Fibroblast of lung (primary cell): ENCODE measurements around the gene AP1S3.

Experiments used
- EZH2 ChIP-seq: IDR thresholded peaks from 2 replicates; pipeline ENCODE4 v1.5.1; 2012; ENCODE audit warnings: low read length, control low read depth, mild to moderate bottlenecking; ENCODE audit errors: missing control alignments
- TF ChIP-seq, protein P1 (sequence below), 2 donors: IDR thresholded peaks in 1 of 2; conservative IDR thresholded peaks in 1 of 2; 1 replicate in 1 of 2; 2 replicates in 1 of 2; pipeline ENCODE4 v1.5.1; 2011 to 2012; ENCODE audit warnings: low read length in 2 of 2, control low read depth in 1 of 2, inconsistent platforms in 1 of 2, low read depth in 1 of 2, mild to moderate bottlenecking in 1 of 2

DNA sequence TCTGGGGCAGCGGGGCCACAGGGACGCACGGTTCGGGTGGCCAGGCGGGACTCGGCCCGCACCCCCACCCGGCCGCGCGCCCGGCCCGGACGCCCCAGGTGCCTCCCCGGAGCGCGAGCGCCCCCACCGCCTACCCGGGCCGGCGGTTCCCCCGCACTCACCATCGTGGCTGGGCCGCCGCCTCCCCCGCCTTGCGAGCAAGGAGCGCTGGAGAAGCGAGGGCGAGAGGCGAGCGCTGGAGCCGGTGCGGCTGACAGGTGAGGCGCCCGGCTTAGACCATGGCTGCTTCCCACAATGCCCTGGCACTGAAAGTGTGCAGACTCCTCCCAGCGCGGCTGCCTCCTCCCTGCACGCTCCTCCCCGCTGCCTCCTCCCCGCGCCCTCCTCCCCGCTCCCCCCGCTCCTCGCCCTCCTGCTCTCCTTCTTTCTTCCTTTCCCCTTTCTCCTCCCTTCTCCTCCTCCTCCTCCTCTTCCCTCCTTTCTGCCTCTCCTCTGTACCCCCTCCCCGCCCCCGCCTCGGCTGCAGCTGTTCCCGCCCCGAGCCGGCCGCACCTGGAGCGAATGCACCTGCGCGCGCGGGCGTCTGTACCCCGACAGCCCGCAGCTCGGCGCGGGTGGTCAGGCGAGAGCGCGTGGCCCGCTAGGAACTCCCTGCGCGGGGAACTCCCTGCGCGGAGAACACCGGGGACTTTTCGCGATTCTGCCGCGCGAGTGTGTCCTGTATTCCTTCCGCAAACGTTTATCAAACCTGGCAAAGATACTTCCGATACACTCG, at the start of gene AP1S3:
- TF ChIP-seq, protein P1, sequence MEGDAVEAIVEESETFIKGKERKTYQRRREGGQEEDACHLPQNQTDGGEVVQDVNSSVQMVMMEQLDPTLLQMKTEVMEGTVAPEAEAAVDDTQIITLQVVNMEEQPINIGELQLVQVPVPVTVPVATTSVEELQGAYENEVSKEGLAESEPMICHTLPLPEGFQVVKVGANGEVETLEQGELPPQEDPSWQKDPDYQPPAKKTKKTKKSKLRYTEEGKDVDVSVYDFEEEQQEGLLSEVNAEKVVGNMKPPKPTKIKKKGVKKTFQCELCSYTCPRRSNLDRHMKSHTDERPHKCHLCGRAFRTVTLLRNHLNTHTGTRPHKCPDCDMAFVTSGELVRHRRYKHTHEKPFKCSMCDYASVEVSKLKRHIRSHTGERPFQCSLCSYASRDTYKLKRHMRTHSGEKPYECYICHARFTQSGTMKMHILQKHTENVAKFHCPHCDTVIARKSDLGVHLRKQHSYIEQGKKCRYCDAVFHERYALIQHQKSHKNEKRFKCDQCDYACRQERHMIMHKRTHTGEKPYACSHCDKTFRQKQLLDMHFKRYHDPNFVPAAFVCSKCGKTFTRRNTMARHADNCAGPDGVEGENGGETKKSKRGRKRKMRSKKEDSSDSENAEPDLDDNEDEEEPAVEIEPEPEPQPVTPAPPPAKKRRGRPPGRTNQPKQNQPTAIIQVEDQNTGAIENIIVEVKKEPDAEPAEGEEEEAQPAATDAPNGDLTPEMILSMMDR (conservative IDR thresholded peaks at IDR 0.05 in 1 of 2, IDR thresholded peaks at IDR 0.05 in 1 of 2; ENCODE audit: low read depth in 1 of 2, low read length in 2 of 2) = no peak
- no peak for TF ChIP-seq EZH2
